HG03575 (cell line): ENCODE results near the gene TRPM2.

Experiments
- ATAC-seq: cut with Tn5 transposase; IDR thresholded peaks from one replicate; pipeline ENCODE4 v1.9.1; 2021; ENCODE audit not compliant: unreplicated experiment, insufficient number of reproducible peaks, low FRiP score; ENCODE audit errors: extremely low read depth

TRPM2 gene

GRCh38 chr21:44353191-44353970 lies at the start of gene TRPM2:
TRPM2 (plus strand) TSS chr21:44353621; CDS start chr21:44353701, 80 bp downstream.
- no peak for ATAC-seq

DNA sequence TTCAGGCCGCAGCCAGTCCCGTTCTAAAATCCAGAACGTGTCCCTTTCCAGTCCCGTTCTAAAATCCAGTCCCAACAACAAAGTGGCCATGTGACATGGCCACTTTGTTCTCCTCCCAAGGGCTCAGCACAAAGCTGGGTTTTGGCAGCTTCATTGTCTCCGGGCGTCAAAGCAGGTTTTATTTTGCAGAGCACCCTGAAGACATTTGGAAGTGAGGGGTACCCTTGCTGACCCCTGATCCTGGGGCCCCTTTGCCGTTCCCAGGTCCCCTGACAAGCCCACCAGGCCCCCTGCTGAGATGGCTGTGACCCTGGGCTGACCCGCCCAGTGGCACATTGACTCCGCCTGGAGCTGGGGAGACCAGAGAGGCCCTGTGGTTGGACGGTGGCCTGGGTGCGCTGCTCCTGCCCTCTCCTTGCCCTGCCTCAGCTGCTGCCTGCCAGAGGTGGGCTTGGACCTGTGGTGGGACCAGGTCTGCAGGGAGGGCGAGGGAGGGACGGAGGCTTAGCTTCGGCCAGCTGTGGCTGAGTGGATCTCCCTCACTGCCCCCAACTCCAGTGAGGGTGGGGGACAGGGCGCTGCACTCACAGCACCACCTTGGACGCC lies 49.3 kb upstream of the TRPM2 start:
- ATAC-seq: no peak

DNA sequence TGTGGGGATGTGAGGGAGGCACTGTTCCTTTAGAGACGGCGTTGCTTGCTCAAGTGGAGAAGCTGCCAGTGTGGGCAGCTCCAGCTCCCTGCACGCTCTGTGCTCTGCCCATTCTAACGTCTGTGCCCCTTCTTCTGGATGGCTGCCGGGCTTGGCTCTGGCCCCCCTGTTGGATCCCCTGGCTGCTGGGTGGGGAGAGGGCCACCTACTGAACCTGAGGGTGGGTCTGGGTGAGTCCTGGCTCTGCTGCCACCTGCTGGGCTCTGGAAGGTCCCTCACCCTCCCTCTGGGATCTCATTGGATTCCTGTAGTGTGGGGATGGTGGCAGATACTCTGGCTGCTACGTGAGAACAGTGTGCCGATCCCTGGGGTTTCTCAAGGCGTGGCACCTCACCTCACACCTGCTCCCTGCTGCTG lies 48.5 kb upstream of the TRPM2 start:
- ATAC-seq: no peak

DNA sequence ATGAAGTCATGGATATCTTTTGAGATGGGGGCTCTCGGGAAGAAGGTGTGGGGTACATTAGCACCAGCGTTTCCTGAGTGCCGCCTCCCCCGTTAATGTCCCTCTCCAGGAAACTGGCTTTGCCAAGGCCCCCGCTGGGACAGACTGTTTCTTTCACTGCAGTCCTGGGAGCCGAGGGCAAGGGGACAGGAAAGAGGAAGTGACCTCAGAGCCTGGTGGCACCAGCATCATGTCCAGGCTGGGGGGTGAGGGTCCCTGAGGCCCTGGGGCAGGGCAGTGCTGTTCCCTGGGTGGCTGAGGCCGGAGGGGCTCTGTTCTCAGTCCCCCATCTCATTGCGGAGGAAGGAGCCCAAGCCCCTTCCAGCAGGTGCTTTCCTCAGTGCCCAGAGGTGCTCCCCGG lies 47.7 kb upstream of the TRPM2 start:
- ATAC-seq: no peak

DNA sequence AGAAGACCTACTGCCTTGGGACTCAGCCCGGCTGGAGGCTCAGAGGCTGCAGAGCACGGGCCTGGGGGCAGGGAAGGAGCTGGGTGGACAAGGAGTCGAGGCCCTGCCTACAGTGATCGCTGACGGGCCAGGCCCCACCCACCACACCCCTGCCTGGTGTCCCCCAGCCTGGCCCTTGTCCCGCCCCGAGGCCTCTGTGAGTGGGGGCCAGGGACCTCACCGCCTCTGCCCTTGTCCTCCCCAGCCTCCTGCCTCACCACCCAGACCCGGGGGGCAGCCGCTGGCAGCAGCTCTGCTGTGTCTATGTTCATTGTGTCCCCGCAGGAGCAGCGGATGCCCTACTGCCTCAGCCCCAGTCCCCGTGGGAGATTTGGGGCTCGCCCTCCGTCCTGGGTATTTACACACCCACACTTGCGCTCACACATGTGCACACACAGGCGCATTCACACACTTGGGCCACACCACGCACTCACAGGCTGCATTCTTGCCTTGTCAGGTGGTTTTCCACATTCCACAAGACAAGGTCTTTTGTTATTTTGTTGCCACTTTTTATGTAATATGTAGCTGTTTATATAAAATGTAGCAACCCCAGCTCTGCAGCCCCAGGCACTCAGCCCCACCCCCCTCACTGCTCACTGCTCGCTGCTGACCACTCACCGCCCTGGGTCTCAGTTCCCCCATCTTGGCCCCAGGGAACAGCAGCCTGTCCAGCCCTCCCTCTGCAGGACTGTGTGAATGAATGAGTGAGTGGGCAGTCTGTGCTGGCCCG lies 46.3 kb upstream of the TRPM2 start:
- no peak for ATAC-seq

DNA sequence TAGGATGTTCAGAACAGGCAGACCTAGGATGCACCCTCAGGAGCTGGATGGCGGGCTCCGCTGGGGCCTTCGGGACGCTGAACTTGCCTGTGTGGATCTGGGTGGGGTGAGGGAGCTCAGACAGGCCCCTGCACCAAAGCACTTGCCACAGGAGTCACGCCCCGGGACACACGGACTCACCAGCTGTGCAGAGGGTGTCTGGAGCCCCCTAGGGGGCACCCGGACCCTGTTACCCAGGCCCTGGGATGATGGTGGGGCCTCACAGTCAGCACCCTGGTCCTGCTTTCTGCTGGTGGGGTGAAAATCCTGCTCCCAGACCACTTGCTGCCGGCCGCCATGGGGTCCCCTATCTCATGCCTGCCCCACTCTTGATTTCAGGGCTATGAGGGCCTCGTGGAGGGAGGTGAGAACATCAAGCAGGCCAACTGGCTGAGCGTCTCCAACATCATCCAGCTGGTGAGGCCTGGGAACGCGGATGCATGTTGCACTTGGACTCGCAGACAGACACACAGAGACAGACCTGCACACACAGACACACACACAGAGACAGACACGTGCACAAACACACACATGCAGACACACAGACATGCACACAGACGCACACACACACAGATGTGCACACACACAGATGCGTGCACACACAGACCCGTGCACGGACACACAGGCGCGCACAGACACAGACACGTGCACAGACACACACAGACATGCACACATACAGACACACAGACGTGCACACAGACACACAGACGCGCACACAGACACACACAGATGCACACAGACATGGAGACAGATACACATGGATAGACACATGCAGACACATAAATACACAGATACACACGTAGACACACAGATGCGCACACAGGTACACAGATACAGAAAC lies 42.6 kb upstream of the TRPM2 start:
- ATAC-seq: no peak

GRCh38 chr21:44312089-44312488 lies 41.3 kb upstream of the TRPM2 start:
- no peak for ATAC-seq

DNA sequence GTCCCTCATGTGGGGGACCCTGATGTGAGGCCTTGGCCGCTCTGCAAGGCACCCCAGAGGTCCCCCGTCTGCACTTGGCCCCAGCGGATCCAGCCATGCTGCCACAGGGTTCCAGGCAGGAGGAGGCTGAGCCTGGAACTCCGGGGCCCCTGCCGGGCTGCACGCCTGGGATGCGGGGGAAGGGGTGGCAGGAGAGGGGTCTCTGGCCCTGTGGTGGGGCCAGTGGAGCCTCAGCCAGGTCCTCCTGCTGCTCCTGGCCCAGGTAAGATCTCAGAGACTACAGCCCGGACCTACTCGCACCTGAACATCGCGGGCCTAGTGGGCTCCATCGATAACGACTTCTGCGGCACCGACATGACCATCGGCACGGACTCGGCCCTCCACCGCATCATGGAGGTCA lies 40.7 kb upstream of the TRPM2 start:
- ATAC-seq: no peak

- ATAC-seq: no peak
Measured at GRCh38 chr21:44313451-44313850, 40.0 kb upstream of the TRPM2 start.

DNA sequence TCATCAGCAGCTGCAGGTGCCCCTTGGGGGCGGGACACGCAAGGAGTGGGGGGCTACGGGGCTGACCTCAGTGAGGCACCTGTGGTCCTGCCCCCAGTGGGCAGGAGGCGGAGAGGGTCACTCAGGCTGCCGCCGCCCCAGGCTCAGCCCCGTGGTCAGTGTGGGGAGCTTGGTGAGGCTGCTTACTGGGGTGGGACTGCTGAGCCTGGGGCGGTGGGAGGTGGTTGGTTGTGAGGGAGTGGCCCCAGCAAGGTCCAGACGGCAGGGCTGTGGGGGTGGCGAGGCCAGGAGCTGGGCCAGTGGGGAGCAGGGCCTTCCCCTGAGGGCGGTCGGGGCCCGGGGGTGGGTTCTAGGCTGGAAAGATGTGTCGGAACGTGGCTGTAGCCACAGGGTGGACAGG lies 39.3 kb upstream of the TRPM2 start:
- no peak for ATAC-seq

GRCh38 chr21:44314561-44314960 lies 38.9 kb upstream of the TRPM2 start:
- no peak for ATAC-seq

- ATAC-seq: no peak
Measured at GRCh38 chr21:44315691-44316203, 37.7 kb upstream of the TRPM2 start.

- ATAC-seq: no peak
Measured at GRCh38 chr21:44316277-44316900, 37.0 kb upstream of the TRPM2 start.

GRCh38 chr21:44317241-44317782 lies 36.1 kb upstream of the TRPM2 start:
- no peak for ATAC-seq

DNA sequence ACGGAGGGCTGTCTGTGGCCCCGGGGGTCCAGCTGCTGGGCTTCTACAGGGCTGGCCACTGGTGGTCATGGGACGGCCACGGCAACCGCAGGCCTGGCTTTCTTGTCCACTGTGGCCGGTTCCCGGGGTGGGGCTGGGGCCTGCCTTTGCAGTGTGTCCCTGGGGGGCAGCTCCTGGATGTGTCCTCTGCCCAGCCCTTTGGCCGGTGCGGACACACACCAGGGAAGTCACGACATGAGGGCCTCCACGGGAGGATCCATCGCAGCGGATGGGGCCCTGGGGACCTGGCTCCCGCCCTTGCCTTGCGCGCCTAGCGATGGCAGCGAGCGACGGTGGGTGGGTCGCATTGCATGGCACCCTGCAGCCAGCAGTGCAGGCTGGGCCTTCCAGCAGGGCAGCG lies 35.5 kb upstream of the TRPM2 start:
- ATAC-seq: no peak

DNA sequence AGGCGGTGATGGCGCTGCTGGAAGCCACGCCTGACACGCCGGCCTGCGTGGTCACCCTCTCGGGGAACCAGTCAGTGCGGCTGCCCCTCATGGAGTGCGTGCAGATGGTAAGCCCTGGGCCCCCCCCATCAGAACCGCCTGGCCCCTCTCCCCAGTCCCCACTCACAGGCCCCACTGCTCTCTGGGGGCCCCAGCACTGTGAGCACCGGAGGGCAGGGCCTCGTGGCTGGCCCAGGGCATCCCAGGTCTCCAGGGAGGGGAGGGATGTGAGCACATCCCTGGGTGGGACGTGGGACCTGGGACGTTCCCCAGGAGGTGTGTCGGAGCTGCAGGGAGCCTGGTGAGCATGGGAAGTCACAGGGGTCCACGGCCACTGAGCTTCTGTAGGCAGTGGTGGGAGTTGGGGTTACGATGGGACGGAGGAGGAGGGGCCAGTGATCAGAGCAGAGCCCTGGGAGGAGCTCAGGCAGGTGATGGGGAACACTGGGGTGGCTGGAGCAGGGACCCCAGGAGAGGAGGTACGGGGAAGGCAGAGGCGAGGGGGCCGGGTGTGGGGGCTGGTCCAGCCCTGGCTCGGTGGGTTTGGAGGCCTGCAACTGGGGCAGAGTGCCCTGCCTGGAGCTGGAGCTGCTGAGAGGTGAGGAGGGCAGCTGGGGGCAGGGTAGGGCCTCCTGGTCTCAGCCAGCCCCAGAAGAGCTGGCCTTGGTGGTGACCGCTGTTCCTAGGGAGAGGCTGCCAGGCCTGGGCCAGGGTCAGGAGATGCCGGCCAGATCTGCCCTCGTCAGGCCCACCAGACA lies 34.7 kb upstream of the TRPM2 start:
- no peak for ATAC-seq

- no peak for ATAC-seq
Measured at GRCh38 chr21:44319407-44320065, 33.9 kb upstream of the TRPM2 start.
